Tibial artery (tissue), 4 donors: ENCODE results near the gene CWC27.

Experiments
- DNase-seq, 2 donors: peaks; one replicate each; pipeline ENCODE4 v3.0.0-alpha.2; 2019
- H3K27ac ChIP-seq, 2 donors: fragments of 200-600 bp; sonication (generic) in 1 of 2; 1 replicate in 1 of 2; 2 replicates in 1 of 2; pipeline ENCODE4 v1.5.1; 2018 to 2019; ENCODE audit warnings: mild to moderate bottlenecking in 1 of 2
- H3K27me3 ChIP-seq, 2 donors: fragments of 200-600 bp; sonication (generic) in 1 of 2; one replicate each; pipeline versions ENCODE4 v1.5.1 to v1.6.0; 2016 to 2019
- H3K36me3 ChIP-seq, 3 donors: fragments of 200-600 bp; sonication (generic) in 2 of 3; one replicate each; pipeline ENCODE4 v1.5.1; 2016 to 2019; ENCODE audit warnings: mild to moderate bottlenecking in 2 of 3
- H3K4me1 ChIP-seq, 4 donors: fragments of 200-600 bp; sonication (generic) in 2 of 4; 1 replicate in 3 of 4; 2 replicates in 1 of 4; pipeline ENCODE4 v1.5.1; 2016 to 2019
- H3K4me3 ChIP-seq, 2 donors: fragments of 200-600 bp; sonication (generic) in 1 of 2; 1 replicate in 1 of 2; 2 replicates in 1 of 2; pipeline ENCODE4 v1.5.1; 2018 to 2019; ENCODE audit warnings: mild to moderate bottlenecking in 2 of 2
- H3K9me3 ChIP-seq, 3 donors: fragments of 200-600 bp; sonication (generic) in 1 of 3; one replicate each; pipeline ENCODE4 v1.5.1; 2016 to 2019
- CTCF ChIP-seq, 2 experiments: fragments of 200-600 bp in 1 of 2; fragments of 450-650 bp in 1 of 2; IDR thresholded peaks; one replicate each; pipeline ENCODE4 v1.5.1; 2017 to 2019; ENCODE audit warnings: antibody characterized with exemption in 2 of 2, mild to moderate bottlenecking in 1 of 2, moderate library complexity in 1 of 2
- intact Hi-C: fragments of 100-400 bp; cut with DNase I; formaldehyde crosslinking; loops from one replicate; pipeline ENCODE4 v1.15.0; 2023; ENCODE audit warnings: low total_unique reads

Gene CWC27

GRCh38 chr5:65034813-65035209, 266.1 kb downstream of the CWC27 start:
- Histone ChIP-seq H3K27ac (peak overlapping the region; percentile 97 to 99), H3K27me3 (no peaks in the 10 kb centered on the region), H3K4me1 (peaks cover 0 to 43% (median 29%) of the 10 kb centered on the region in 4 donors), H3K4me3 (peak overlapping the region; percentile 66 to 79), H3K36me3 (no peaks in the 10 kb centered on the region), H3K9me3 (no peaks in the 10 kb centered on the region)
- TF ChIP-seq CTCF (IDR thresholded peaks at IDR 0.05) = no peak
- intact Hi-C loops = no loop called here
- no peak for DNase-seq

GRCh38 chr5:65035211-65036206, 266.8 kb downstream of the CWC27 start:
- TF ChIP-seq CTCF (IDR thresholded peaks at IDR 0.05) = peak; percentile 13 to 32
- H3K27ac ChIP-seq = peak overlapping the region; percentile 97 to 99
- H3K9me3 ChIP-seq = no peaks in the 10 kb centered on the region
- H3K36me3 ChIP-seq = no peaks in the 10 kb centered on the region
- peaks cover 0 to 48% (median 29%) of the 10 kb centered on the region in 4 donors for H3K4me1 ChIP-seq
- H3K4me3 ChIP-seq = peak overlapping the region; percentile 66 to 79
- DNase-seq = peak; percentile 85 to 95
- H3K27me3 ChIP-seq = no peaks in the 10 kb centered on the region
- intact Hi-C loops = no loop called here

- H3K4me3 ChIP-seq = no peak overlapping the region
- H3K36me3 ChIP-seq = no peaks in the 10 kb centered on the region
- intact Hi-C loops = no loop called here
- H3K27me3 ChIP-seq = no peaks in the 10 kb centered on the region
- TF ChIP-seq CTCF (IDR thresholded peaks at IDR 0.05) = no peak
- no peak for DNase-seq
- H3K27ac ChIP-seq = peak overlapping the region; percentile 97 to 99
- H3K4me1 ChIP-seq = peaks cover 0 to 68% (median 39%) of the 10 kb centered on the region in 4 donors
- H3K9me3 ChIP-seq = no peaks in the 10 kb centered on the region
These were observed 269.4 kb downstream of the CWC27 start for GRCh38 chr5:65037831-65038815.

GRCh38 chr5:65041296-65042158, 272.8 kb downstream of the CWC27 start:
- Histone ChIP-seq H3K36me3 (no peaks in the 10 kb centered on the region), H3K9me3 (no peaks in the 10 kb centered on the region), H3K4me3 (no peak overlapping the region), H3K27me3 (no peaks in the 10 kb centered on the region), H3K4me1 (peaks cover 0 to 52% (median 23%) of the 10 kb centered on the region in 4 donors), H3K27ac (peak overlapping the region; percentile 42 to 99)
- no peak for DNase-seq
- intact Hi-C loops = no loop called here
- no peak for TF ChIP-seq CTCF (IDR thresholded peaks at IDR 0.05)
